SK-N-SH treated with all-trans-retinoic acid at 6 μM for 48 hours (cell line): ENCODE measurements around the gene ZBTB7C.
"Not testable (repeated sequence)": the region's sequence is repeated elsewhere in the genome, so short reads cannot be mapped to it uniquely, and the experiment has no call there.

Source experiments
- ATAC-seq: fragments of 200-7000 bp; cut with Tn5 transposase; 3 replicates; pipeline ENCODE4 v1.9.1; 2020; ENCODE audit warnings: mild to moderate bottlenecking, moderate library complexity
- ARNTL ChIP-seq: fragments of 450-650 bp; formaldehyde crosslinking; IDR thresholded peaks from 2 replicates; pipeline ENCODE4 v1.5.0; 2020; ENCODE audit warnings: low read depth, mild to moderate bottlenecking, moderate library complexity, borderline replicate concordance
- BACH2 ChIP-seq: fragments of 250-450 bp; sonication (Bioruptor Pico); IDR thresholded peaks from 2 replicates; pipeline ENCODE4 v1.9.0; 2021; ENCODE audit warnings: mild to moderate bottlenecking, borderline replicate concordance
- CSDC2 ChIP-seq: fragments of 250-450 bp; sonication (Bioruptor Pico); IDR thresholded peaks from 2 replicates; pipeline ENCODE4 v1.5.0; 2020; ENCODE audit warnings: mild to moderate bottlenecking, moderate library complexity
- ESRRG ChIP-seq: fragments of 250-450 bp; sonication (Bioruptor Pico); IDR thresholded peaks from 2 replicates; pipeline ENCODE4 v1.6.1; 2021; ENCODE audit warnings: mild to moderate bottlenecking
- GLIS3 ChIP-seq: fragments of 250-450 bp; sonication (Bioruptor Pico); IDR thresholded peaks from 2 replicates; pipeline ENCODE4 v1.5.0; 2020; ENCODE audit warnings: mild to moderate bottlenecking, moderate library complexity
- ISL1 ChIP-seq: fragments of 250-450 bp; sonication (Bioruptor Pico); IDR thresholded peaks from 2 replicates; pipeline ENCODE4 v2.1.2; 2022; ENCODE audit warnings: mild to moderate bottlenecking, moderate library complexity
- OSR1 ChIP-seq: fragments of 250-450 bp; sonication (Bioruptor Pico); IDR thresholded peaks from 2 replicates; pipeline ENCODE4 v1.8.0; 2022; ENCODE audit warnings: moderate library complexity, mild to moderate bottlenecking, inconsistent platforms
- PPARA ChIP-seq: fragments of 250-450 bp; sonication (Bioruptor Pico); IDR thresholded peaks from 2 replicates; pipeline ENCODE4 v1.5.0; 2020; ENCODE audit warnings: mild to moderate bottlenecking, borderline replicate concordance
- RARB ChIP-seq: fragments of 250-450 bp; sonication (Bioruptor Pico); IDR thresholded peaks from 2 replicates; pipeline ENCODE4 v1.8.0; 2021; ENCODE audit warnings: mild to moderate bottlenecking, moderate library complexity
- SNAI2 ChIP-seq: fragments of 250-450 bp; sonication (Bioruptor Pico); IDR thresholded peaks from 2 replicates; pipeline ENCODE4 v1.5.0; 2020; ENCODE audit warnings: mild to moderate bottlenecking, moderate library complexity
- TCF4 ChIP-seq: fragments of 250-450 bp; sonication (Bioruptor Pico); IDR thresholded peaks from 2 replicates; pipeline ENCODE4 v1.8.0; 2021; ENCODE audit warnings: mild to moderate bottlenecking, moderate library complexity, borderline replicate concordance
- TOX ChIP-seq: fragments of 250-450 bp; sonication (Bioruptor Pico); IDR thresholded peaks from 2 replicates; pipeline ENCODE4 v1.8.0; 2021; ENCODE audit warnings: mild to moderate bottlenecking, moderate library complexity, borderline replicate concordance
- ZC3H10 ChIP-seq: fragments of 250-450 bp; sonication (Bioruptor Pico); IDR thresholded peaks from 2 replicates; pipeline ENCODE4 v1.5.1; 2021; ENCODE audit warnings: mild to moderate bottlenecking, moderate library complexity
- ZFP3 ChIP-seq: fragments of 250-450 bp; sonication (Bioruptor Pico); IDR thresholded peaks from 2 replicates; pipeline ENCODE4 v1.5.0; 2020; ENCODE audit warnings: mild to moderate bottlenecking, moderate library complexity
- ZNF565 ChIP-seq: fragments of 450-650 bp; formaldehyde crosslinking; conservative IDR thresholded peaks from 2 replicates; pipeline ENCODE4 v1.5.0; 2020; ENCODE audit warnings: low read depth, mild to moderate bottlenecking, moderate library complexity
- ZNF70 ChIP-seq: fragments of 450-650 bp; formaldehyde crosslinking; IDR thresholded peaks from 2 replicates; pipeline ENCODE4 v1.5.0; 2020; ENCODE audit warnings: mild to moderate bottlenecking, moderate library complexity
- ZNF8 ChIP-seq: fragments of 450-650 bp; formaldehyde crosslinking; IDR thresholded peaks from 2 replicates; pipeline ENCODE4 v1.5.0; 2020; ENCODE audit warnings: mild to moderate bottlenecking, moderate library complexity
- TF ChIP-seq, protein P1 (sequence below): fragments of 250-450 bp; sonication (Bioruptor Pico); IDR thresholded peaks from 2 replicates; pipeline ENCODE4 v1.8.0; 2021; ENCODE audit warnings: low read depth, mild to moderate bottlenecking, moderate library complexity, borderline replicate concordance
- TF ChIP-seq, protein P2 (sequence below): fragments of 250-450 bp; sonication (Bioruptor Pico); IDR thresholded peaks from 2 replicates; pipeline ENCODE4 v1.8.0; 2020; ENCODE audit warnings: mild to moderate bottlenecking, moderate library complexity, borderline replicate concordance
- TF ChIP-seq, protein P3 (sequence below): fragments of 250-450 bp; sonication (Bioruptor Pico); IDR thresholded peaks from 2 replicates; pipeline ENCODE4 v1.5.1; 2021; ENCODE audit warnings: mild to moderate bottlenecking, moderate library complexity
- TF ChIP-seq, protein P4 (sequence below): fragments of 250-450 bp; sonication (Bioruptor Pico); IDR thresholded peaks from 2 replicates; pipeline ENCODE4 v1.5.0; 2020; ENCODE audit warnings: mild to moderate bottlenecking, moderate library complexity

The ZBTB7C gene

DNA sequence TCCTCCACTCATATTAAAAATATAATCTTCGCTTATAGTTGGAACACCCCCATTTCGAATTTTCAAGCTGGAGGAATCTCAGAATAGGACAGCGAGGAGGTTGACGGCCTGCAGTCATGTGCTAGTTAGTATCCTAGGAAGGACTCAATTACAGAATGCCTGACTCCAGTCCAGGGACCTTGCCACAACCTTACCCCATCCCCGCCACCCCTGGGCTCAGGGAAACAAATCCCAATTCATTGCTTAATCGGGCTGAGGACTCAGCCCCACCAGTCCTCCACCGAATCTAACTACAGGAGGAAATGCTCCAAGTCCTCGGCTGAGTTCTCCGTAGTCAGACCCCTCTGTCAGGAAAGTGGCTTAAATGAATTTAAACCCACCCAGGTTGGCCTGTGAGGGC, 31.7 kb upstream of the ZBTB7C start:
- TF ChIP-seq BACH2 (CRISPR knock-in tag) = no peak
- no peak for ATAC-seq

DNA sequence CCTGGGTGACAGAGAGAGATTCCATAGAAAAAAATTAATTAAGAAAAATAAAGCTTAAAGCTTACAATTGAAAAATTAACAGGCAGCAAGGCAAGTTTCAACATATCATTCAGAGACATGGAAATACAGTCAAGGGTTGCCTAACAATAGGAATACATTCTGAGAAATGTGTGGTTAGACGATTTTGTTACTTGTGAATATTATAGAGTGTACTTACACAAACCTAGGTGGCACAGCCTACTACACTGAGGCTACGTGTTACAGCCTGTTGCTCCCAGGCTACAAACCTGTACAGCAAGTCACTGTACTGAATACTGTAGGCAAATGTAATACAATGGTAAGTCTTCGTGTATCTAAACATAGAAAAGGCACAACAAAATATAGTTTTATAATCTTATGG, 27.7 kb upstream of the ZBTB7C start:
- TF ChIP-seq TCF4 (CRISPR knock-in tag) = no peak
- TF ChIP-seq, protein P1, sequence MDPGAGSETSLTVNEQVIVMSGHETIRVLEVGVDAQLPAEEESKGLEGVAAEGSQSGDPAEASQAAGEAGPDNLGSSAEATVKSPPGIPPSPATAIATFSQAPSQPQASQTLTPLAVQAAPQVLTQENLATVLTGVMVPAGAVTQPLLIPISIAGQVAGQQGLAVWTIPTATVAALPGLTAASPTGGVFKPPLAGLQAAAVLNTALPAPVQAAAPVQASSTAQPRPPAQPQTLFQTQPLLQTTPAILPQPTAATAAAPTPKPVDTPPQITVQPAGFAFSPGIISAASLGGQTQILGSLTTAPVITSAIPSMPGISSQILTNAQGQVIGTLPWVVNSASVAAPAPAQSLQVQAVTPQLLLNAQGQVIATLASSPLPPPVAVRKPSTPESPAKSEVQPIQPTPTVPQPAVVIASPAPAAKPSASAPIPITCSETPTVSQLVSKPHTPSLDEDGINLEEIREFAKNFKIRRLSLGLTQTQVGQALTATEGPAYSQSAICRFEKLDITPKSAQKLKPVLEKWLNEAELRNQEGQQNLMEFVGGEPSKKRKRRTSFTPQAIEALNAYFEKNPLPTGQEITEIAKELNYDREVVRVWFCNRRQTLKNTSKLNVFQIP = no peak
- TF ChIP-seq ZNF8 (CRISPR knock-in tag) = no peak
- no peak for TF ChIP-seq ESRRG (CRISPR knock-in tag)
- TF ChIP-seq ISL1 (CRISPR knock-in tag) = no peak
- no peak for TF ChIP-seq RARB (CRISPR knock-in tag)
- TF ChIP-seq GLIS3 = no peak
- no peak for TF ChIP-seq SNAI2 (CRISPR knock-in tag)
- TF ChIP-seq, protein P2, sequence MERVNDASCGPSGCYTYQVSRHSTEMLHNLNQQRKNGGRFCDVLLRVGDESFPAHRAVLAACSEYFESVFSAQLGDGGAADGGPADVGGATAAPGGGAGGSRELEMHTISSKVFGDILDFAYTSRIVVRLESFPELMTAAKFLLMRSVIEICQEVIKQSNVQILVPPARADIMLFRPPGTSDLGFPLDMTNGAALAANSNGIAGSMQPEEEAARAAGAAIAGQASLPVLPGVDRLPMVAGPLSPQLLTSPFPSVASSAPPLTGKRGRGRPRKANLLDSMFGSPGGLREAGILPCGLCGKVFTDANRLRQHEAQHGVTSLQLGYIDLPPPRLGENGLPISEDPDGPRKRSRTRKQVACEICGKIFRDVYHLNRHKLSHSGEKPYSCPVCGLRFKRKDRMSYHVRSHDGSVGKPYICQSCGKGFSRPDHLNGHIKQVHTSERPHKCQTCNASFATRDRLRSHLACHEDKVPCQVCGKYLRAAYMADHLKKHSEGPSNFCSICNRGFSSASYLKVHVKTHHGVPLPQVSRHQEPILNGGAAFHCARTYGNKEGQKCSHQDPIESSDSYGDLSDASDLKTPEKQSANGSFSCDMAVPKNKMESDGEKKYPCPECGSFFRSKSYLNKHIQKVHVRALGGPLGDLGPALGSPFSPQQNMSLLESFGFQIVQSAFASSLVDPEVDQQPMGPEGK = no peak
- TF ChIP-seq TOX = no peak
- no peak for TF ChIP-seq CSDC2
- TF ChIP-seq ZNF565 = no peak
- TF ChIP-seq, protein P3, sequence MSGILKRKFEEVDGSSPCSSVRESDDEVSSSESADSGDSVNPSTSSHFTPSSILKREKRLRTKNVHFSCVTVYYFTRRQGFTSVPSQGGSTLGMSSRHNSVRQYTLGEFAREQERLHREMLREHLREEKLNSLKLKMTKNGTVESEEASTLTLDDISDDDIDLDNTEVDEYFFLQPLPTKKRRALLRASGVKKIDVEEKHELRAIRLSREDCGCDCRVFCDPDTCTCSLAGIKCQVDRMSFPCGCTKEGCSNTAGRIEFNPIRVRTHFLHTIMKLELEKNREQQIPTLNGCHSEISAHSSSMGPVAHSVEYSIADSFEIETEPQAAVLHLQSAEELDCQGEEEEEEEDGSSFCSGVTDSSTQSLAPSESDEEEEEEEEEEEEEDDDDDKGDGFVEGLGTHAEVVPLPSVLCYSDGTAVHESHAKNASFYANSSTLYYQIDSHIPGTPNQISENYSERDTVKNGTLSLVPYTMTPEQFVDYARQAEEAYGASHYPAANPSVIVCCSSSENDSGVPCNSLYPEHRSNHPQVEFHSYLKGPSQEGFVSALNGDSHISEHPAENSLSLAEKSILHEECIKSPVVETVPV = no peak
- no peak for TF ChIP-seq PPARA

DNA sequence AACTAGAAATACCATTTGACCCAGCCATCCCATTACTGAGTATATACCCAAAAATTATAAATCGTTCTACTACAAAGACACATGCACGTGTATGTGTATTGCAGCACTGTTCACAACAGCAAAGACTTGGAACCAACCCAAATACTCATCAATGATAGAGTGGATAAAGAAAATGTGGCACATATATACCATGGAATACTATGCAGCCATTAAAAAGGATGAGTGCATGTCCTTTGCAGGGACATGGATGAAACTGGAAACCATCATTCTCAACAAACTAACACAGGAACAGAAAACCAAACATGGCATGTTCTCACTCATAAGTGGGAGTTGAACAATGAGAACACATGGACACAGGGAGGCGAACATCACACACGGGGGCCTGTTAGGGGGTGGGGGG, 25.2 kb upstream of the ZBTB7C start:
- ATAC-seq = not testable (repeated sequence)

More for the DNA sequence above, 27.7 kb upstream of the ZBTB7C start:
- no peak for ATAC-seq

DNA sequence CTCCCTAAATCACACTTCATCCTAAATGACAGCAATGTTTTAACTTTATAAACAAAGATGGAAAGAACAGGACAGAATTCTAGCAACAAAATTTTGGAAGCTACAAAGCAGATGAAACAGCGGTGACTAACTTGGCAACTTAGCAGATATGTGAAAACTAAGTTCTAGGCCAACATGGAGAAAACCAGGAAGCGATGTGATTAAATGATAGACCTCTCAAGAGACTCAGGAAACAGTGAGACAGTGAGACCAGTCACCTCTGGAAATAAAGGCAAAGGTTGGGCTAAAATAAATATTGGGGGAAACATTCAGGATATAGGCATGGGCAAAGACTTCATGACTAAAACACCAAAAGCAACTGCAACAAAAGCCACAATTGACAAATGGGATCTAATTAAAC, 24.4 kb upstream of the ZBTB7C start:
- TF ChIP-seq TOX (no peak), PPARA (no peak), ISL1 (CRISPR knock-in tag) (no peak), ESRRG (CRISPR knock-in tag) (no peak), CSDC2 (no peak), ZNF8 (CRISPR knock-in tag) (no peak), ZC3H10 (CRISPR knock-in tag) (no peak), ARNTL (CRISPR knock-in tag) (no peak), ZNF565 (no peak), ZFP3 (CRISPR knock-in tag) (no peak)
- TF ChIP-seq, protein P4, sequence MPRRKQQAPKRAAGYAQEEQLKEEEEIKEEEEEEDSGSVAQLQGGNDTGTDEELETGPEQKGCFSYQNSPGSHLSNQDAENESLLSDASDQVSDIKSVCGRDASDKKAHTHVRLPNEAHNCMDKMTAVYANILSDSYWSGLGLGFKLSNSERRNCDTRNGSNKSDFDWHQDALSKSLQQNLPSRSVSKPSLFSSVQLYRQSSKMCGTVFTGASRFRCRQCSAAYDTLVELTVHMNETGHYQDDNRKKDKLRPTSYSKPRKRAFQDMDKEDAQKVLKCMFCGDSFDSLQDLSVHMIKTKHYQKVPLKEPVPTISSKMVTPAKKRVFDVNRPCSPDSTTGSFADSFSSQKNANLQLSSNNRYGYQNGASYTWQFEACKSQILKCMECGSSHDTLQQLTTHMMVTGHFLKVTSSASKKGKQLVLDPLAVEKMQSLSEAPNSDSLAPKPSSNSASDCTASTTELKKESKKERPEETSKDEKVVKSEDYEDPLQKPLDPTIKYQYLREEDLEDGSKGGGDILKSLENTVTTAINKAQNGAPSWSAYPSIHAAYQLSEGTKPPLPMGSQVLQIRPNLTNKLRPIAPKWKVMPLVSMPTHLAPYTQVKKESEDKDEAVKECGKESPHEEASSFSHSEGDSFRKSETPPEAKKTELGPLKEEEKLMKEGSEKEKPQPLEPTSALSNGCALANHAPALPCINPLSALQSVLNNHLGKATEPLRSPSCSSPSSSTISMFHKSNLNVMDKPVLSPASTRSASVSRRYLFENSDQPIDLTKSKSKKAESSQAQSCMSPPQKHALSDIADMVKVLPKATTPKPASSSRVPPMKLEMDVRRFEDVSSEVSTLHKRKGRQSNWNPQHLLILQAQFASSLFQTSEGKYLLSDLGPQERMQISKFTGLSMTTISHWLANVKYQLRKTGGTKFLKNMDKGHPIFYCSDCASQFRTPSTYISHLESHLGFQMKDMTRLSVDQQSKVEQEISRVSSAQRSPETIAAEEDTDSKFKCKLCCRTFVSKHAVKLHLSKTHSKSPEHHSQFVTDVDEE (CRISPR knock-in tag) = no peak
- ATAC-seq = no peak

DNA sequence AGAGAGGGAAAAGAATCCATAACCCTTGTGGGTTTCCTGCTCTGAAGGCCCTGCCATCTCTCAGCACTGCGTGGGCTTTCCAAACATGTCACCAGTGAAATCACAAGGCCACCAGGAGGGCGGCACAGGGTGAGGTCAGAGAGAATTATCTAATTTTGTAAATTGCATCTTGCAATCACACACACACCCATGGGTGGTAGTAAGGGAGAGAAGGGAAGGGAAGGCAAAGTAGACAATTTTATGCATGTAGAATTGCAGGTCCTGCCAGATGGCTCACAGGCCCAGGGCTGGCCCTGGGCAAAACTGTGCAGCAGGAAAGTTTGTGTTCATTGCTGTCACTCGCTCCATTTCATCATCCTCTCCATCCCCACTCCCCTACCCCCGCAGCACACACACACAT, 21.0 kb upstream of the ZBTB7C start:
- ATAC-seq = no peak
- TF ChIP-seq TOX = no peak
- TF ChIP-seq TCF4 (CRISPR knock-in tag) = no peak
- no peak for TF ChIP-seq CSDC2
- TF ChIP-seq, protein P1 = no peak
- no peak for TF ChIP-seq ZNF565
- TF ChIP-seq ESRRG (CRISPR knock-in tag) = no peak
- TF ChIP-seq RARB (CRISPR knock-in tag) = no peak
- TF ChIP-seq SNAI2 (CRISPR knock-in tag) = no peak
- no peak for TF ChIP-seq GLIS3
- TF ChIP-seq, protein P3 = no peak
- no peak for TF ChIP-seq OSR1
- TF ChIP-seq ZC3H10 (CRISPR knock-in tag) = no peak
- TF ChIP-seq ZNF70 (CRISPR knock-in tag) = no peak
- no peak for TF ChIP-seq ISL1 (CRISPR knock-in tag)
- TF ChIP-seq, protein P2 = no peak
